ENCODE data around the gene LLCFC1.
"Not testable (repeated sequence)": the region's sequence is repeated elsewhere in the genome, so short reads cannot be mapped to it uniquely, and the experiment has no call there.

LLCFC1 gene

DNA sequence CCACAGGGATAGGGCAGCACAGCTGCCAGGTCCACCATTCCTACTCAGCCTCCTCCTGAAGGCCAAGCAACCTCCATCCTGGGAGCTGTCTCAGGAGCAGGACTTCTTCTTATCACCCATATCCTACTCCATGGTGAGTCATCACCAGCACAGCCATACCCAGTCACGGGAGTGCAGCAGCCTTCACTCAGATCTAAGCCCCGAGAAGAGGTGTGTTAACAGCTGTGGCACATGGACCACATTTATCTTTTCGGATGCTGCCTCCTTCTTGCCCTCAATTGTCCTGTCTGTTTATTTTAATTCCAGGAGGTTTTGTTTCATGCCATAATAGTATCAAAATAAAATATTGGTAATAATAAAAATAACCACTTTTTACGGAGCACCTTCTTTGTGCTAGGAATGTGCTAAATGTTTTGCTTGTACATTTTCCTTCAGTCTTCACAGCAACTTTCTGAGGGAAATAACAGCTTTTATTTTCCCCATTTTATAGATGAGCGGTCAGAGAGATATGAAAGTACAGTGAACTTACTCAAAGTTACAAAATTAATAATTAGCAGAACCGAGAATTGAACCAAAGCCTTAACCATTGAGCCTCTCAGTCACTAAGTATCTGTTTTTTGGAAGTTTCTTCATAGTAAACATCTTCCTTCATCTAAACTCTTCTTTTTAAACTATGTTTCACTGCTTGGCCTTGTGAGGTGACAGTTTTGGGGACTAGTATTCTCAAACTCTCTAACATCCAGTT is 25.4 kb downstream of the LLCFC1 start:
- no peak for DNase-seq
- in situ Hi-C loops (cut with MboI; ENCODE audit: low pct_unique_long_range_greater_than_20kb, low sequenced_read_pairs): no loop called here

DNA sequence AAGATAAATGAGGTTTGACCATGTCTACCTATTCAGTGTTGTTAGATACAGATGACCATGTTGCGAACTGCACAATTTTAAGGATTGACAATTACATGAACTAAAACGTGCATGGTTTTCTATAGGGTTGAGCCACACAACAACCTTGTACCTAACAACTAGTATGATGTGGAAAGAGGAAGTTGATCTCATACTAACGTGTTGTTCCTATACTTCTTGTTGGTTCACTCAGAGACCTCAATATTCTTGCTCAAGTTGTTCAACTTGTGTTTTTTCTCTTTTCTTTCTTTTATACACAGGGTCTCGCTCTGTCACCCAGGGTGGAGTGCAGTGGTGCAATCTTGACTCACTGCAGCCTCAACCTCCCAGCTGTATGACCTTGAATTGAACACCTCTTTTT is 28.9 kb downstream of the LLCFC1 start:
- in situ Hi-C loops (cut with MboI; ENCODE audit: low pct_unique_long_range_greater_than_20kb, low sequenced_read_pairs): no loop called here
- no peak for DNase-seq

- no peak for DNase-seq
- in situ Hi-C loops (cut with MboI; ENCODE audit: low pct_unique_long_range_greater_than_20kb, low sequenced_read_pairs): no loop called here
These were observed 29.9 kb downstream of the LLCFC1 start for GRCh38 chr7:142969183-142969582.

DNA sequence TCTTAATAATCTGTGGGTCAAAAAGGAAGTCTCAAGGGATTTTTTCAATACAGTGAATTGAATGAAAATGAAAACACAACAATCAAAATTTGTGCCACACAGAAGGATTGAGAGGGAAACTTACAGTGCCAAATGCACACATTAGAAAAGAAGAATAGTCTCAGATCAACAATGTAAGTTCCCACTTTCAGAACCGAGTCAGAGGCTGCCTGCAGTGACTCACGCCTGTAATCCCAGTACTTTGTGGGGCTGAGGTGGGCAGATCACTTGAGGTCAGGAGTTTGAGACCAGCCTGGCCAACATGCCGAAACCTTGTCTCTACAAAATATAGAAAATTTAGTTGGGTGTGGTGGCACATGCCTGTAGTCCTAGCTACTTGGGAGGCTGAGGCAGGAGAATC is 35.3 kb downstream of the LLCFC1 start:
- in situ Hi-C loops (cut with MboI; ENCODE audit: low pct_unique_long_range_greater_than_20kb, low sequenced_read_pairs): no loop called here
- DNase-seq: no peak

- in situ Hi-C loops (cut with MboI; ENCODE audit: low pct_unique_long_range_greater_than_20kb, low sequenced_read_pairs); DNase-seq: not testable (repeated sequence)
These were observed 39.1 kb downstream of the LLCFC1 start for GRCh38 chr7:142978402-142978801.

GRCh38 chr7:142983825-142984224 is 44.5 kb downstream of the LLCFC1 start:
- DNase-seq: no peak
- in situ Hi-C loops (cut with MboI; ENCODE audit: low pct_unique_long_range_greater_than_20kb, low sequenced_read_pairs): no loop called here

DNA sequence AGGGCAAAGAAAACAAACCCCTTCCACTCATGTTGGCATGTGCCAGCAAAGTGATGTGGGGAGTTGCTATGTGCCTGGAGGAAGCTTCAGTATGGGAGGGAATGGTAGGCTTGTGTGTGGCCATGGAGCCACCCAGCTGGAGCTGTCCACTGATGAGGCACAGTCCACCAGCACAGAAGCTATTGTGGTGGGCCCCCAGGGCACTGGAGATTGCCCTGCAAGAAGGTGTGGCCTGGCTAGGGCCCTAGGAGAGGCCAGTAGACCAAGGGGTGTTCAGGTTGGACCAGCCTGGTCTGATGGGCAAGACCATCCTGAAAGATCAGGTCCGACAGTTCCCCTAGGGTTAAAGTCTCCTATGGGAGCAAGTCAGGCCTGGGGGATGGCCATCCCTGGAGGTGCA is 45.0 kb downstream of the LLCFC1 start:
- DNase-seq: no peak
- in situ Hi-C loops (cut with MboI; ENCODE audit: low pct_unique_long_range_greater_than_20kb, low sequenced_read_pairs): no loop called here

All from KBM-7 (cell line).